HL-60 (cell line): Measurements from ENCODE around the gene MLLT6.

Experiments
- CTCF ChIP-seq: IDR thresholded peaks from one replicate; pipeline ENCODE4 v1.5.1; 2011; ENCODE audit warnings: low read length, control low read depth, inconsistent platforms; ENCODE audit not compliant: insufficient read depth
- GABPA ChIP-seq: IDR thresholded peaks from 2 replicates; pipeline ENCODE4 v1.6.1; 2012; ENCODE audit warnings: low read depth
- POLR2AphosphoS5 ChIP-seq: IDR thresholded peaks from 2 replicates; pipeline ENCODE4 v1.6.1; 2012; ENCODE audit warnings: low read depth

GRCh38 chr17:38777641-38778250 is 72.7 kb downstream of the MLLT6 start:
- TF ChIP-seq GABPA (no peak), CTCF (no peak), POLR2AphosphoS5 (no peak)
